ENCODE measurements around the gene RPS6KA5.

RPS6KA5 gene

GRCh38 chr14:90938615-90939014, 121.8 kb downstream of the RPS6KA5 start:
- no peak for DNase-seq (ENCODE audit: low read depth)

GRCh38 chr14:90936757-90937440, 123.5 kb downstream of the RPS6KA5 start:
- DNase-seq (ENCODE audit: low read depth): no peak

- DNase-seq (ENCODE audit: low read depth): no peak
These were observed 135.7 kb downstream of the RPS6KA5 start for GRCh38 chr14:90924621-90925340.

- no peak for DNase-seq (ENCODE audit: low read depth)
These were observed 138.3 kb downstream of the RPS6KA5 start for GRCh38 chr14:90922141-90922540.

- no peak for DNase-seq (ENCODE audit: low read depth)
These were observed 149.3 kb downstream of the RPS6KA5 start for GRCh38 chr14:90911121-90911520.

GRCh38 chr14:90907178-90907577, 153.3 kb downstream of the RPS6KA5 start:
- no peak for DNase-seq (ENCODE audit: low read depth)

- DNase-seq (ENCODE audit: low read depth): no peak
These were observed 154.9 kb downstream of the RPS6KA5 start for GRCh38 chr14:90905531-90905930.

- no peak for DNase-seq (ENCODE audit: low read depth)
These were observed 157.3 kb downstream of the RPS6KA5 start for GRCh38 chr14:90903101-90903500.

- no peak for DNase-seq (ENCODE audit: low read depth)
These were observed 159.9 kb downstream of the RPS6KA5 start for GRCh38 chr14:90900476-90901083.

GRCh38 chr14:90897022-90897421, 163.4 kb downstream of the RPS6KA5 start:
- DNase-seq (ENCODE audit: low read depth): no peak

GRCh38 chr14:90894241-90894640, 166.2 kb downstream of the RPS6KA5 start:
- no peak for DNase-seq (ENCODE audit: low read depth)

- no peak for DNase-seq (ENCODE audit: low read depth)
These were observed 166.9 kb downstream of the RPS6KA5 start for GRCh38 chr14:90893510-90893909.

- DNase-seq (ENCODE audit: low read depth): no peak
These were observed 167.5 kb downstream of the RPS6KA5 start for GRCh38 chr14:90892970-90893369.

- no peak for DNase-seq (ENCODE audit: low read depth)
These were observed 169.1 kb downstream of the RPS6KA5 start for GRCh38 chr14:90891326-90891725.

GRCh38 chr14:90890322-90891020, 170.0 kb downstream of the RPS6KA5 start:
- DNase-seq (ENCODE audit: low read depth): no peak

GRCh38 chr14:90886297-90886815, 174.1 kb downstream of the RPS6KA5 start:
- no peak for DNase-seq (ENCODE audit: low read depth)

- DNase-seq (ENCODE audit: low read depth): no peak
These were observed 176.7 kb downstream of the RPS6KA5 start for GRCh38 chr14:90883782-90884181.

GRCh38 chr14:90883197-90883596, 177.2 kb downstream of the RPS6KA5 start:
- no peak for DNase-seq (ENCODE audit: low read depth)

GRCh38 chr14:90880282-90880681, 180.2 kb downstream of the RPS6KA5 start:
- DNase-seq (ENCODE audit: low read depth): no peak

- no peak for DNase-seq (ENCODE audit: low read depth)
These were observed 185.8 kb downstream of the RPS6KA5 start for GRCh38 chr14:90874599-90874998.

GRCh38 chr14:90871605-90872233, 188.7 kb downstream of the RPS6KA5 start:
- no peak for DNase-seq (ENCODE audit: low read depth)

Data from GM04503 (cell line).